Measurements from ENCODE around the gene CAB39. TPM values are rescaled to one million over a fixed set of nuclear protein-coding genes. Genes with fewer than 3 reads are reported as not detected.

Gene CAB39
- total and polyA plus RNA-seq, 2 of the 8 experiments (the other 6 are each of a cell fraction or from before 2014, with no cell fraction given) = 16.4 to 50.5 TPM

DNA sequence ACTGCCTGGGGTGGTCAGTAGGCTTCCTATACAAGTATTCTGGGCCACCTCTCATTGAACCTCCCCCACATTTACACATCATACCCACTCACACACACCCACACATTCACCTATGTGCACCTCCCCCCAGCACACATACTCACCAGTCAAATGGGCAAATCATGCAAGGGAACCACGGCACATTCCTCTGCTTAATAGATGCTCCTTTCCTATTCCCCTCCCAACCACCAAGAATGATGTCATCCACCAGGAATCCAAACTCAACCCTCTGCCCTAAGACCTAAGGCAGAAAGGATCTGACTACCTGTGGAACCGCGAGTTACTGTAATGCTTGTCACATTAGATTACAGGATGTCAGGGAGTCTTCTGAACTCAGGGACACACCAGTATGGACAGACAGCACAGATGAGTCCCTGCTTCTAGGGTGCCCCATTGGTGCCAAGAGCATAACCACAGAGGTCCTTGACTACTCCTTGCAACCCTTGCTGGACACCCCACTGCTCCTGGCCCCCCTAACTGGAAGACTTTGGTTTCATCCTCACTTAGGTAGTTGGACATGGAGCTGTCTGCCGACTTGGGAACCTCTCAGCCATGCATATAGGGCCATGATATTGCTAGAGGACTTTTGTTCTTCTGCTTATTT is 21.5 kb upstream of the CAB39 start:
- no peak for FAIRE-seq
- no peaks in the 10 kb centered on the region for H3K27me3 ChIP-seq (replicated peaks in 1 of 4; ENCODE audit: control insufficient read depth in 3 of 4, extremely low read depth in 1 of 4, insufficient read depth in 3 of 4, low read length in 3 of 4)
- H4K20me1 ChIP-seq (replicated peaks in 1 of 2; ENCODE audit: control insufficient read depth in 1 of 2, insufficient read depth in 2 of 2, low read length in 2 of 2) = no peaks in the 10 kb centered on the region
- no peaks in the 10 kb centered on the region for H3K79me1 ChIP-seq (ENCODE audit: low read depth, low read length)
- H2BK15ac ChIP-seq (ENCODE audit: low read length) = no peak overlapping the region
- H3K9me3 ChIP-seq (ENCODE audit: insufficient read depth in 2 of 2, low read depth in 1 of 2, low read length in 1 of 2) = no peaks in the 10 kb centered on the region
- H3K27ac ChIP-seq (ENCODE audit: low read depth, low read length) = no peak overlapping the region
- H3K9ac ChIP-seq (replicated peaks in 1 of 4; ENCODE audit: extremely low read depth in 1 of 4, low read depth in 3 of 4, low read length in 3 of 4) = no peak overlapping the region
- CTCF ChIA-PET (ENCODE audit: partially characterized antibody) = no interaction called here
- no peak overlapping the region for H3K23ac ChIP-seq (ENCODE audit: insufficient read length)
- H3K4me1 ChIP-seq (replicated peaks in 1 of 4; ENCODE audit: control insufficient read depth in 3 of 4, insufficient read depth in 4 of 4, low read length in 3 of 4) = no peaks in the 10 kb centered on the region
- H4K91ac ChIP-seq (replicated peaks; ENCODE audit: insufficient read length, low read length) = no peak overlapping the region
- POLR2A ChIA-PET (ENCODE audit: partially characterized antibody) = interaction anchor here (0.5 kb wide), 1 partner anchor 863 kb away, joined by 3 read pairs; no protein-coding TSS in a partner anchor
- H4K8ac ChIP-seq (ENCODE audit: extremely low read depth, insufficient read depth, low read length) = no peak overlapping the region
- 0 out of 2 replicates have a peak overlapping the region, but pooled peaks have one; percentile 39 for H2AK5ac ChIP-seq (ENCODE audit: low read depth, low read length)
- H3K18ac ChIP-seq (ENCODE audit: extremely low read depth, low read length) = no peak overlapping the region
- no peak overlapping the region for H3K56ac ChIP-seq (replicated peaks; ENCODE audit: insufficient read length, low read depth, low read length)
- peak overlapping the region; percentile 6; the same call in 1 of the 2 replicates for H2BK5ac ChIP-seq (ENCODE audit: low read depth, low read length)
- H2BK12ac ChIP-seq (ENCODE audit: low read depth, low read length) = no peak overlapping the region
- no peak overlapping the region for H4K5ac ChIP-seq (ENCODE audit: insufficient read length, low read depth, low read length)
- no peak overlapping the region for H3K14ac ChIP-seq (ENCODE audit: insufficient read length)
- no peaks in the 10 kb centered on the region for H3K23me2 ChIP-seq (ENCODE audit: low read depth, low read length)
- H3K79me2 ChIP-seq (ENCODE audit: control insufficient read depth in 1 of 2, insufficient read depth in 2 of 2, low read length in 2 of 2) = no peaks in the 10 kb centered on the region
- no peak overlapping the region for H2BK20ac ChIP-seq (ENCODE audit: low read length)
- no peak overlapping the region for H3K4me2 ChIP-seq (ENCODE audit: insufficient read depth in 1 of 2, low read depth in 2 of 2, low read length in 2 of 2)
- no peak overlapping the region for H2AFZ ChIP-seq (ENCODE audit: low read length)
- no peak overlapping the region for H3K4me3 ChIP-seq (ENCODE audit: extremely low read depth in 1 of 4, insufficient read depth in 2 of 4, low read depth in 3 of 4, low read length in 4 of 4)
- no peaks in the 10 kb centered on the region for H3K36me3 ChIP-seq (ENCODE audit: control insufficient read depth in 2 of 4, insufficient read depth in 4 of 4, low read length in 3 of 4)
- 86% methylated on average over 4 of the region's 4 CpGs; no CpG with 5 or more reads in 1 of the 2 experiments for WGBS, 2 experiments (ENCODE audit: extremely low coverage in 1 of 2, insufficient coverage in 1 of 2, insufficient read length in 1 of 2, insufficient replicate concordance in 2 of 2, low coverage in 1 of 2, low lambda C conversion rate in 2 of 2, missing lambda C conversion rate in 1 of 2)
- no peak overlapping the region for H3K4ac ChIP-seq (replicated peaks; ENCODE audit: insufficient read length, low read depth, low read length)
- H2BK120ac ChIP-seq (replicated peaks; ENCODE audit: low read depth, low read length) = no peak overlapping the region
- peak in 1 of 2 experiments; percentile 27 for DNase-seq (ENCODE audit: low read depth in 1 of 2, low spot score in 2 of 2)
- TF ChIP-seq CHD2 (IDR thresholded peaks at IDR 0.05; ENCODE audit: low read length) (no peak), NANOG (IDR thresholded peaks at IDR 0.05; ENCODE audit: insufficient read depth, low read depth, low read length, poor library complexity, severe bottlenecking) (no peak), JUN (IDR thresholded peaks at IDR 0.05; ENCODE audit: low read depth, low read length) (peak; percentile 73), CEBPB (IDR thresholded peaks at IDR 0.05; ENCODE audit: low read depth, low read length) (no peak), GABPA (IDR thresholded peaks at IDR 0.05; ENCODE audit: borderline replicate concordance, insufficient read depth, low read length) (no peak), TCF12 (IDR thresholded peaks at IDR 0.05; ENCODE audit: low read depth, low read length) (no peak), HDAC2 (IDR thresholded peaks at IDR 0.05; ENCODE audit: borderline replicate concordance in 1 of 2, low read depth in 2 of 2, low read length in 2 of 2) (no peak), PHF8 (conservative IDR thresholded peaks at IDR 0.05; ENCODE audit: low read depth, low read length) (no peak), CREB1 (IDR thresholded peaks at IDR 0.05) (no peak), MAFK (IDR thresholded peaks at IDR 0.05; ENCODE audit: low read depth, low read length) (no peak), SP1 (IDR thresholded peaks at IDR 0.05; ENCODE audit: low read depth, low read length) (no peak), NRF1 (IDR thresholded peaks at IDR 0.05; ENCODE audit: low read depth, low read length) (no peak), ZNF274 (IDR thresholded peaks at IDR 0.05; ENCODE audit: borderline replicate concordance, extremely low read depth, low read length) (no peak), TEAD4 (IDR thresholded peaks at IDR 0.05; ENCODE audit: low read depth, low read length) (peak; percentile 16; the same call in 1 of the 2 replicates)

All from H1 (cell line).